GM13977 (cell line): ENCODE measurements around the gene ODR4.
"Not testable (repeated sequence)": the region's sequence is repeated elsewhere in the genome, so short reads cannot be mapped to it uniquely, and the experiment has no call there.

Experiments used
- DNase-seq: peaks from one replicate; pipeline ENCODE4 v3.0.0; 2012; ENCODE audit warnings: low spot score
- in situ Hi-C: fragments of 300-500 bp; cut with MboI; formaldehyde crosslinking; loops from one replicate; pipeline ENCODE4 v1.12.0; 2022; ENCODE audit warnings: low sequenced_read_pairs, low pct_unique_long_range_greater_than_20kb, mixed read lengths, inconsistent platforms; ENCODE audit not compliant: unreplicated experiment
- TF ChIP-seq, protein P1 (sequence below): IDR thresholded peaks from 2 replicates; pipeline ENCODE4 v1.5.1; 2012; ENCODE audit warnings: mild to moderate bottlenecking, control low read depth; ENCODE audit not compliant: insufficient read depth; ENCODE audit errors: extremely low read depth, missing control alignments

The ODR4 gene

GRCh38 chr1:186375152-186375928 is at the start of gene ODR4, which contains the start of gene TPR:
TSS of gene ODR4 (plus strand) at chr1:186375838. CDS start at chr1:186379786, 3,948 bp downstream.
TSS of gene TPR (minus strand) at chr1:186375253. CDS start at chr1:186375028, 225 bp downstream.
- peak; percentile 90 for DNase-seq
- TF ChIP-seq, protein P1, sequence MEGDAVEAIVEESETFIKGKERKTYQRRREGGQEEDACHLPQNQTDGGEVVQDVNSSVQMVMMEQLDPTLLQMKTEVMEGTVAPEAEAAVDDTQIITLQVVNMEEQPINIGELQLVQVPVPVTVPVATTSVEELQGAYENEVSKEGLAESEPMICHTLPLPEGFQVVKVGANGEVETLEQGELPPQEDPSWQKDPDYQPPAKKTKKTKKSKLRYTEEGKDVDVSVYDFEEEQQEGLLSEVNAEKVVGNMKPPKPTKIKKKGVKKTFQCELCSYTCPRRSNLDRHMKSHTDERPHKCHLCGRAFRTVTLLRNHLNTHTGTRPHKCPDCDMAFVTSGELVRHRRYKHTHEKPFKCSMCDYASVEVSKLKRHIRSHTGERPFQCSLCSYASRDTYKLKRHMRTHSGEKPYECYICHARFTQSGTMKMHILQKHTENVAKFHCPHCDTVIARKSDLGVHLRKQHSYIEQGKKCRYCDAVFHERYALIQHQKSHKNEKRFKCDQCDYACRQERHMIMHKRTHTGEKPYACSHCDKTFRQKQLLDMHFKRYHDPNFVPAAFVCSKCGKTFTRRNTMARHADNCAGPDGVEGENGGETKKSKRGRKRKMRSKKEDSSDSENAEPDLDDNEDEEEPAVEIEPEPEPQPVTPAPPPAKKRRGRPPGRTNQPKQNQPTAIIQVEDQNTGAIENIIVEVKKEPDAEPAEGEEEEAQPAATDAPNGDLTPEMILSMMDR: peak; percentile 85
- in situ Hi-C loops: no loop called here

- no peak for DNase-seq
- TF ChIP-seq, protein P1: no peak
- in situ Hi-C loops: no loop called here
These were observed 49.6 kb upstream of the ODR4 start for GRCh38 chr1:186326009-186326408.

GRCh38 chr1:186327331-186327730 is 48.3 kb upstream of the ODR4 start:
- TF ChIP-seq, protein P1: no peak
- no peak for DNase-seq
- in situ Hi-C loops: no loop called here

DNA sequence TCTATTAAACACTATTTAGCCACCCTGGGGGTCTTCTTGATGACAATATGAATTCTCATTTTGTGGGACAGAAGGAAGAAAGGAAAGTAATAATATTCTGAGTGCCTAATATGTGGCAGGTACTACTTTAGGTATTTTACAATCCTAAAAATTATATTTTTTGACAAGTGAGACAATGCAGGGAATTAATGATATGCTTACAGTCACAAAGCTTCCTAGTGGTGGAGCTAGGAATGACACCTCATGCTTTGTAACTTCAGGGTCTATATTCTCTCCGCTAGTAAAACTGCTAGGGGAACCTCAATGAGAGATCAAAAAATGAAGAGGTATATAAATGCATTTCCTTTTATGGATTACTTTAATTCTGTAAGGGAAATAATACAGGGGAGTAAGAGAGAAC is 44.9 kb upstream of the ODR4 start:
- TF ChIP-seq, protein P1: peak; percentile 15
- DNase-seq: no peak
- in situ Hi-C loops: no loop called here

DNA sequence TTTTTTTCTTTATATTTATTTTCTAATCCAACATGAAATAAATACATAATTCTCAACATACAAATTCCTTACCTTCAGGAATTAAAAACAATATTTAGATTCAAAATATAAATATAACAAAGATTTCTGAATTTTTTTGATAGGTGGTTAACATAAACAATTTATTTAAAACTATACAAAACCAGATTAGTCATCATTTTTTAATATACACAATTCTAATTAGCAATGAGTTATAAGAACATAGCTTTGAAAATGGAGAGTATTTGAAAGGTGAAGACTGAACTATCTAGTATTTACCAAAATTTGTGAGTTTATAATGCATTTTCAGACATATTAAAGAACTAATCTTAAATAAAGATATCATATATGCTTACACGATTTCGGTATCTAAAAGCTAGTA is 38.1 kb upstream of the ODR4 start:
- in situ Hi-C loops: no loop called here
- no peak for DNase-seq
- TF ChIP-seq, protein P1: no peak

GRCh38 chr1:186340772-186341171 is 34.9 kb upstream of the ODR4 start:
- TF ChIP-seq, protein P1: no peak
- in situ Hi-C loops: no loop called here
- no peak for DNase-seq

GRCh38 chr1:186347837-186348691 is 27.6 kb upstream of the ODR4 start:
- DNase-seq, in situ Hi-C loops: not testable (repeated sequence)
